GM21576 (cell line): ENCODE measurements around the gene ASCC1.
A peak's percentile ranks its signal among the peaks of the same experiment; 100 is the strongest.
"Not testable (repeated sequence)": the region's sequence is repeated elsewhere in the genome, so short reads cannot be mapped to it uniquely, and the experiment has no call there.

Experiments used
- ATAC-seq: cut with Tn5 transposase; IDR thresholded peaks from one replicate; pipeline ENCODE4 v1.9.1; 2021; ENCODE audit warnings: mild to moderate bottlenecking, moderate library complexity; ENCODE audit not compliant: unreplicated experiment

The ASCC1 gene

DNA sequence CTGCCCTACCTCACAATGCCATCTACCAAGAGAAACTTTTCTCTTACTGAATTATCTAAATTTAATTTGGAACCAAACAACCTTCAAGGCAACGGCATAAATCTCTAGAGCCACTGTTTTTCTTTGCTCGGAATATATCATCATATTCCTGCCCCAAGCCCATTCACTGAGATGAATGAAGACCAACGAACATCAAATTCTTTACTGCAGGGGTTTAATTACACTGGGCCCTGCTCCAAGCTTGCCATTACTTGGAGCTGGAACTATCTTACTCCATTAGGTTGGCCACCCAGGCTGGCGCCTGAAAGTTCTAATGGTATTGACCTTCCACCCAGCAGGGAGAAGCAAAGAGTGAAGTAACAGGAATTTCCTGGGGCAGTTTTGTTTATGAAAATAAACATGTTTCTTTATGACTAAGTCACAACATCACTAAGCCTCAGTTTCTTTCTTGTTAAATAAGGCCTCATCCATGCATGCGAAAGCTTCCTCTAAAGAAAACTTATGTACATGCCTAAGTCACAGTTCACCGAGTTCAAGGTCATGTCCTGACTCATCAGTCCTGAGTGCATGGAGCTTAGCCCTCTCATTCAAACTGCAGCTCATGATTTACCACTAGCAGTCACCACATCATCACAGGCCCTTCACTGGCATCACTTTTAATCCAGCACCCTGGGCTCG is 42.3 kb downstream of the ASCC1 start:
- ATAC-seq: peak; percentile 58

- no peak for ATAC-seq
These were observed 42.8 kb downstream of the ASCC1 start for GRCh38 chr10:72173262-72173618.

- no peak for ATAC-seq
These were observed 44.9 kb downstream of the ASCC1 start for GRCh38 chr10:72171175-72171630.

GRCh38 chr10:72170733-72171132 is 45.3 kb downstream of the ASCC1 start:
- ATAC-seq: no peak

DNA sequence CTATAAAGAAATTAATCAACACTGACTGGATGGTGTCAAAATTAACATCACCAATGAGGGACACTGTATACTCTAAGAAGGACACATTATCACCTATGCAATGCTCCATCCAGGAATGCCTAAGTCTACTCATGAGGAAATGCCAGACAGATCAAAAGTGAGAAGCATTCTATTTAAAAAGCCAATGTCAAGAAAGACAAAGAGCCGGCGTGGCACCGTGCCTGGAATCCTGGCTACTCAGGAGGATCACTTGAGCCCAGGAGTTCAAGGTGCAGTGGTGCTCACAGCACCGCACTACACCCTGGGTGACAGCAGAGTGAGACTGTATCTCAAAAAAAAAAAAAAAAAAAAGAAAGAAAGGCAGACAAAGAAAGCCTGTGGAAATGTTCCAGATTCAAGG is 45.8 kb downstream of the ASCC1 start:
- no peak for ATAC-seq

GRCh38 chr10:72167118-72167517 is 49.0 kb downstream of the ASCC1 start:
- no peak for ATAC-seq

DNA sequence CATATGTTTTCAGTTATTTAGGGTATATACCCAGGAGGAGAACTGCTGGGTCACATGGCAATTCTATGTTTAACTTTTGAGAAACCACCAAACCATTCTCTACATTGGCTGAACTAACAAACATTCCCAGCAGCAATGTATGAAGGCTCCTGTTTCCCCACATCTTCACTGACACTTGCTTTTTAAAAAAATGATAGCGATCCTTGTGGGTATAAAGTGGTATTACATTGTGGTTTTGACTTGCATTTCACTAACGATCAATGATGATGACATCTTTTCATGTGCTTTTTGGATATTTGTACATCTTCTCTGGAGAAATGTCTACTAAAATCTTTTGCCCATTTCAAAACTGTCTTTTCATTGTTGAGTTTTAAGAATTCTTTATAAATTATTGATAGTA is 51.5 kb downstream of the ASCC1 start:
- no peak for ATAC-seq

GRCh38 chr10:72162978-72163377 is 53.1 kb downstream of the ASCC1 start:
- peak; percentile 50 for ATAC-seq

DNA sequence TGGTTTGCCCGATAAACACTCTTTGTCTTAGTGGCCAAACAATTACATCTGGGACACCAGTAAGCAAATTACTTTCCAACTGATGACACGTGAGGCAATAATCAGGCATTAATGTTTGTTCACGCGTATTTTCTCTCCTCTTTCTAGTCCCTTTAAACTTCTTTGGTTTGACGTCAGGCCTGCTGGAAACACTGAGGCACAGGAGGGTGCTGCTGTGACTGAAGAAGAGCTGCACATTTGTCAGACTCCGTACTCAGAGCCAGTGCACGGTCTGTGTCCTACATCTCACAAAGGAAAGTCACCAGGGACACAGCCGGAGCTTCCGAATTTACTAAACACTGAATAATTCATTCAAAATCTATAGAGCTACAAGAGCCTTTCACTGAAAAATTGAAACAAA is 57.9 kb downstream of the ASCC1 start:
- ATAC-seq: no peak

DNA sequence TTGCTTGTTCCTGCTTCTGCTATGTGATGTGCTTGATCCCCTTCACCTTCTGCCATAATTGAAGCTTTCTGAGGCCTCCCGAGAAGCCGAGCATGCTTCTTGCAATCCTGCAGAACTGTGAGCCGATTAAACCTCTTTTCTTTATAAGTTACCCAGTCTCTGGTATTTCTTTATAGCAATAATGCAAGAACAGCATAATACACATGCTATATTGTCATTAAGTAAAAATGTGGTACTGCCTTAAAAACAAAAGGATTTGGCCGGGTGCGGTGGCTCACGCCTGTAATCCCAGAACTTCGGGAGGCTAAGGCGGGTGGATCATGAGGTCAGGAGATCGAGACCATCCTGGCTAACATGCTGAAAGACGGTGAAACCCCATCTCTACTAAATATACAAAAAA is 59.9 kb downstream of the ASCC1 start:
- ATAC-seq: no peak

- no peak for ATAC-seq
These were observed 63.8 kb downstream of the ASCC1 start for GRCh38 chr10:72152286-72152685.

DNA sequence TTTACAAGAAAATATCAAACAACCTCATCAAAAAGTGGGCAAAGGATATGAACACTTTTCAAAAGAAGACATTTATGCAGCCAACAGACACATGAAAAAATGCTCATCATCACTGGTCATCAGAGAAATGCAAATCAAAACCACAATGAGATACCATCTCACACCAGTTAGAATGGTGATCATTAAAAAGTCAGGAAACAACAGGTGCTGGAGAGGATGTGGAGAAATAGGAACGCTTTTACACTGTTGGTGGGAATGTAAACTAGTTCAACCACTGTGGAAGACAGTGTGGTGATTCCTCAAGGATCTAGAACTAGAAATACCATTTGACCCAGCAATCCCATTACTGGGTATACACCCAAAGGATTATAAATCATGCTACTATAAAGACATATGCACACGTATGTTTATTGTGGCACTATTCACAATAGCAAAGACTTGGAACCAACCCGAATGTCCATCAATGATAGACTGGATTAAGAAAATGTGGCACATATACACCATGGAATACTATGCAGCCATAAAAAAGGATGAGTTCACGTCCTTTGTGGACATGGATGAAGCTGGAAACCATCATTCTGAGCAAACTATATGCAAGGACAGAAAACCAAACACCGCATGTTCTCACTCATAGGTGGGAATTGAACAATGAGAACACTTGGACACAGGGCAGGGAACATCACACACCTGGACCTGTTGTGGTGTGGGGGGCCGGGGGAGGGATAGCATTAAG is 65.2 kb downstream of the ASCC1 start:
- ATAC-seq: not testable (repeated sequence)

- not testable (repeated sequence) for ATAC-seq
These were observed 68.8 kb downstream of the ASCC1 start for GRCh38 chr10:72147324-72147584.

- no peak for ATAC-seq
These were observed 69.3 kb downstream of the ASCC1 start for GRCh38 chr10:72146559-72147323.

DNA sequence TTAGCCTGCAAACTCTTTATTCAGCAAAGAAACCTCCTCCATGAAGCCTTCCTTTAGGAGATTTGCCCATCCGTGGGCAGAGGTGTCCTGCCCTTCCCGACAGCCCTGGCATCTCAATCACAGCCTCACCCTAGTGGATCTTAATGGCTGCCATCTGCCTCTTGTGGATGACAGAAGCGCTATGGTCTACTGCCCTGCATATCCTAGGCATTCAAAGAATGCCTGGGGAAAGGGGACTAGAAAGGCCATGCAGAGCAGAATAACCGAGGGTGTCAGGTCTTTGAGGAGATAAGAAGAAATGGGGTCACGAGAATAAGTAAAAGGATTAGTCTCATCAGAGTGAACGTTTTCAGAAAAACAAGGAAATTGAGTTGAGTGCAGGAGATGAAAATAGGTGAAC is 70.0 kb downstream of the ASCC1 start:
- no peak for ATAC-seq

- ATAC-seq: no peak
These were observed 70.4 kb downstream of the ASCC1 start for GRCh38 chr10:72145657-72146056.

GRCh38 chr10:72140850-72141249 is 75.2 kb downstream of the ASCC1 start:
- no peak for ATAC-seq

DNA sequence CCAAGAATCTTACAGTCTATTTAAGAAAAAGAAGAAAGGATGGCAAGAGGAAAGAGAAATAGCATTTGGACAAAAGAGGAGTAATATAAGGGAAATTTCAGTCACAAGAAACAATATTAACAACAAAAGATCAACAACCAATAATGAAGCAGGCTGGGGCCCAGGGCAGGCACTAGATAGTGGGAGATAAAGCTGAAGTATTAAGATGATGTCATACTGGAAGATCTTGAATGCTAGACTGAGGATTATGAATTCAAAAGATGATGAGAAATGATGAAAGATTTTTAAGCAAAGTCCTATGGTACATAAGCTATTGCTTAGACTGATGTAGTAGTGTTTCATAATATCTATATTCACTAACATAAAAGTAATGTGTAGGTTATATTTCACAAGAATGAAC is 75.9 kb downstream of the ASCC1 start:
- ATAC-seq: no peak

- ATAC-seq: no peak
These were observed 78.5 kb downstream of the ASCC1 start for GRCh38 chr10:72137583-72137982.

DNA sequence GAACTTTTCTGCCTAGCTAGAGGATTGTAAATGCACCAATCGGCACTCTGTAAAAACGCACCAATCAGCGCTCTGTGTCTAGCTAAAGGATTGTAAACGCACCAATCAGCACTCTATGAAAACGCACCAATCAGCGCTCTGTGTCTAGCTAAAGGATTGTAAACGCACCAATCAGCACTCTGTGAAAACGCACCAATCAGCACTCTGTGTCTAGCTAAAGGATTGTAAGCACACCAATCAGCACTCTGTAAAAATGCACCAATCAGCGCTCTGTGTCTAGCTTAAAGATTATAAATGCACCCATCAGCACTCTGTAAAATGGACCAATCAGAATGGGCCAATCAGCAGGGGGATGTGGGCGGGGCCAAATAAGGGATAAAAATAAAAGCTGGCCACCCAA is 79.9 kb downstream of the ASCC1 start:
- not testable (repeated sequence) for ATAC-seq

GRCh38 chr10:72134785-72135767 is 81.0 kb downstream of the ASCC1 start:
- ATAC-seq: no peak
